ENCODE data around the gene GFPT2.

GFPT2 gene

GRCh38 chr5:180370861-180371641, 17.9 kb upstream of the GFPT2 start:
- TF ChIP-seq POLR2A (IDR thresholded peaks at IDR 0.05; ENCODE audit: low read length) = no peak
- TF ChIP-seq GATA1 (IDR thresholded peaks at IDR 0.05; ENCODE audit: low read depth, low read length) = no peak
- no peak for DNase-seq

GRCh38 chr5:180367991-180368390, 14.9 kb upstream of the GFPT2 start:
- TF ChIP-seq POLR2A (IDR thresholded peaks at IDR 0.05; ENCODE audit: low read length) (no peak), GATA1 (IDR thresholded peaks at IDR 0.05; ENCODE audit: low read depth, low read length) (no peak)

GRCh38 chr5:180367300-180367699, 14.2 kb upstream of the GFPT2 start:
- DNase-seq = no peak
- no peak for TF ChIP-seq POLR2A (IDR thresholded peaks at IDR 0.05; ENCODE audit: low read length)
- TF ChIP-seq GATA1 (IDR thresholded peaks at IDR 0.05; ENCODE audit: low read depth, low read length) = no peak

More at GRCh38 chr5:180367991-180368390, 14.9 kb upstream of the GFPT2 start:
- DNase-seq = no peak

DNA sequence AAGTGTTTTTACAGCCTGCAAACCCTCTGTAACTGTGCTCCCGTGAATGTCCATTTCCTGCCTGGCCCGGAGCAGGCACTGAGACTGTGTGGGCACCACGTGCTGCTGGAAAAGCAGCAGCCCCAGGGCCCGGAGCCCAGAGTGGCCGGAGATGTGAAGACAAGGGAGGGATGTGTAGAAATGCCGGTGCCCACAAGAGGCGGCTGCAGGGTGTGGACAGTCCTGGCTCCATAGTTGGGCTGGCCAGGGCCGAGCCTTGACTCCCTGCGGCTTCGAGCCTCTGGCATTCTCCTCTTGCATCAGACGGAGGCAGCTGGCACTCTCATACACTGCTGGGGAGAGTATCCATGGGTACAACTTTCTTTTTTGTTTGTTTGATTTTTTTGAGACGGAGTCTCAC, 13.2 kb upstream of the GFPT2 start:
- no peak for TF ChIP-seq GATA1 (IDR thresholded peaks at IDR 0.05; ENCODE audit: low read depth, low read length)
- no peak for TF ChIP-seq POLR2A (IDR thresholded peaks at IDR 0.05; ENCODE audit: low read length)
- no peak for DNase-seq

- no peak for TF ChIP-seq POLR2A (IDR thresholded peaks at IDR 0.05; ENCODE audit: low read length)
- no peak for TF ChIP-seq GATA1 (IDR thresholded peaks at IDR 0.05; ENCODE audit: low read depth, low read length)
These were observed 12.7 kb upstream of the GFPT2 start for GRCh38 chr5:180365829-180366228.

DNA sequence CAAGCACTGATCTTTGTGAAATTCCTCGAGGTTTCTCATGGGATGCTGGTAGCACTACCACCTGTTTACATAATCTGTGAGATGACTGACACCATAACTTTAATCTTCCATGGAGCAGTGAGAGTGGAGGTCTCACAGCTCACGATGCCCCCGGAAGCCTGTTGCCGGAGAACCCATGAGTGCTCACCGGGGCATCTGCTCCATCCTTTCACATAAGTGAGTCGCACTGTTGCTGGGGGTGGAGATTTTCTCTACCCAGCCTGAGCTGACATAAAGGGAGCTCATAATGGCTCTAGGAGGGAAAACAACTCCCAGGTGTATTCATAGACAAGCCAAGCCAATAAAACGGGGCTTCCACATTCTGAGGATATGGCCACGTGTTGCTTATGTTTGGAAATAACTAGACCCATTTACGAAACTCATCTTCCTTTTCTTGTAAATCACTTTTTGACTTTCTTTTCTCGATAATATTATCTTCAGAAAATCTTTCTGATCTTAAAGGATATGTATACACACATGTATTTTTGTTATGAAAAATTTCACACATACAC, 11.2 kb upstream of the GFPT2 start:
- DNase-seq = no peak
- no peak for TF ChIP-seq POLR2A (IDR thresholded peaks at IDR 0.05; ENCODE audit: low read length)
- TF ChIP-seq GATA1 (IDR thresholded peaks at IDR 0.05; ENCODE audit: low read depth, low read length) = no peak

More at GRCh38 chr5:180365829-180366228, 12.7 kb upstream of the GFPT2 start:
- no peak for DNase-seq

DNA sequence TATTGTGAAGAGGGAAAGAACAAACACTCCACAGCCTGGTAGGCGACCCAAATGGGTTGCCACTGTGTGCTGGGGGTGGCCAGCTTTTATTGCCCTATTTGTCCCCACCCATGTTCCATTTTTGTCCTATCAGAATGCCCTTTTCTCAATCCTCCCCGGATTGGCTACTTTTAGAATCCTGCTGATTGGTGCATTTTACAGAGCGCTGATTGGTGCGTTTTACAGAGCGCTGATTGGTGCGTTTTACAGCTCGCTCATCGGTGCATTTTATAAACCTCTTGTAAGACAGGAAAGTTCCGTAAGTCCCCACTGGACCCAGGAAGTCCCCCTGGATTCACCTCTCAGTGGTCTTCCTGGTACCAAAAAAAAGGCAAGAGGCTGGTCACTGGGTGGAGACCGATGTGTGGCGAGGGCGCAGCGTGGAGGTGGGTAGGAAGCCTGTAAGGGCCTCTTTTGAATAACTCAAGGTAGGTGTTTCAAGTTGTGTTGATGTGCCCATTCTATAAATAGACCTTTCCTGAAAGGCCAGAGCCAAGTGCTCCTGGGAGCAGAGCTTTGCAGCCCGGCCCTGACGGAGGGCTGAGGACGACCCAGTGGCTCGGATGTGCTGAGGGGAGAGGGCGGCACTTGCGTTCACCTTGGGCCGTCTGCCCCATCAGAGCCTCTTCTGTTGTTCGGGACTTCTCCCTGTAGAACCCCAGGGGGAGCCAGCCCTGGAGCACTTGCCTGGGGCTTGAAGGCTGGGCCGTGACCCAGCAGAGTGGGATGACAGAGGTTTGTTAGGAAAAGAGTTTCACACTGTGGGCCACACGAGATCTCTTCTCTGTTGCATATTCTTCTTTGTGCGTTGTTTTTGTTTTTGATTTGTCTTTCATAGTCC, 7.2 kb upstream of the GFPT2 start:
- TF ChIP-seq GATA1 (IDR thresholded peaks at IDR 0.05; ENCODE audit: low read depth, low read length) (no peak), POLR2A (IDR thresholded peaks at IDR 0.05; ENCODE audit: low read length) (no peak)
- DNase-seq = no peak

DNA sequence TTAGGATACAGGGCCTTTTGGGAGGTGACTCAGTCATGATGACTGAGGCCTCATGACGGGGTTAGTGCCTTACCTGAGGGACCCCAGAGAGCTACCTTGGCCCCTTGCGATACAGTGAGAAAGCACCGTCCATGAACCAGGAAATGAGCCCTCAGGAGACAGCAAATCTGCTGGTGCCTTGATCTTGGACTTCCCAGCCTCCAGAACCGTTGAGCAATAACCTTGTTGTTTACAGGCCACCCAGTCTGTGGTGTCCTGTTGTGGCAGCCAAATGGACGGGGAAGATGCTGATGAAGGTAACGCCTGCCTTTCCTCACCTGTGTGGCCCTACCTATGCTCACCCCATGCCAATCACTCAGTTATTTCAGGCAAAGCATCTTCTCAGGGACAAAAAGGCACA, 5.6 kb upstream of the GFPT2 start:
- TF ChIP-seq POLR2A (IDR thresholded peaks at IDR 0.05; ENCODE audit: low read length) = no peak
- no peak for TF ChIP-seq GATA1 (IDR thresholded peaks at IDR 0.05; ENCODE audit: low read depth, low read length)

GRCh38 chr5:180358179-180358578, 5.0 kb upstream of the GFPT2 start:
- no peak for DNase-seq
- no peak for TF ChIP-seq POLR2A (IDR thresholded peaks at IDR 0.05; ENCODE audit: low read length)
- TF ChIP-seq GATA1 (IDR thresholded peaks at IDR 0.05; ENCODE audit: low read depth, low read length) = no peak

More for the DNA sequence above, 5.6 kb upstream of the GFPT2 start:
- no peak for DNase-seq

- no peak for TF ChIP-seq POLR2A (IDR thresholded peaks at IDR 0.05; ENCODE audit: low read length)
- TF ChIP-seq GATA1 (IDR thresholded peaks at IDR 0.05; ENCODE audit: low read depth, low read length) = no peak
- DNase-seq = no peak
These were observed 1.8 kb upstream of the GFPT2 start for GRCh38 chr5:180354966-180355365.

DNA sequence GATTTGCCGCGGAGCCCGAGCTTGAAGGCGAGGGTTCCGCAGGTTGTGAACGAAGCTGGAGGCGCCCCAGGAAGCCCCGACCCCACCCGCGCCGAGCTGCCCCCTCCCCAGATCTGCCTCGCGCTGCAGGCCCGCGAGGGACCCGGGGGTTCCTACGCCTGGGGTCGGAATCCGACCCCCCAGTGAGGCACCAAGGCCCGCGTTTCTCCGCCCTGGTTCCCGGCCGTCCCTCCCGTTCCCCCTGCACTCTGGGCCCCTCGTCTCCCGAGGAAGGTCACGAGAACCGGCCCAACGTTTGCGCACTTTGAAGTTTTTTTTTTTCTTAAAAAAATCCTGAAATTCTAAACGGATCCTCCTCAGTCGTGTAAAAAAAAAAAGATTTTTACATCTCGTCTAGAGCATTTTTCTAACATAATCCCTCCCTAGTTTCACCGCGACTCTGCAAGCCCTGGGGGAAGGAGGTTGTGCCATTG, 880 bp upstream of the GFPT2 start:
- no peak for DNase-seq
- TF ChIP-seq GATA1 (IDR thresholded peaks at IDR 0.05; ENCODE audit: low read depth, low read length) = no peak
- no peak for TF ChIP-seq POLR2A (IDR thresholded peaks at IDR 0.05; ENCODE audit: low read length)

- no peak for DNase-seq
- TF ChIP-seq GATA1 (IDR thresholded peaks at IDR 0.05; ENCODE audit: low read depth, low read length) (no peak), POLR2A (IDR thresholded peaks at IDR 0.05; ENCODE audit: low read length) (no peak)
These were observed 754 bp downstream of the GFPT2 start for GRCh38 chr5:180352116-180353047.
